ENCODE measurements around the gene BLOC1S2. TPM values are rescaled to one million over a fixed set of nuclear protein-coding genes. Genes with fewer than 3 reads are reported as not detected.

Gene BLOC1S2
- total RNA-seq, 1 experiment from 2014 or later, result 19.4 TPM

DNA sequence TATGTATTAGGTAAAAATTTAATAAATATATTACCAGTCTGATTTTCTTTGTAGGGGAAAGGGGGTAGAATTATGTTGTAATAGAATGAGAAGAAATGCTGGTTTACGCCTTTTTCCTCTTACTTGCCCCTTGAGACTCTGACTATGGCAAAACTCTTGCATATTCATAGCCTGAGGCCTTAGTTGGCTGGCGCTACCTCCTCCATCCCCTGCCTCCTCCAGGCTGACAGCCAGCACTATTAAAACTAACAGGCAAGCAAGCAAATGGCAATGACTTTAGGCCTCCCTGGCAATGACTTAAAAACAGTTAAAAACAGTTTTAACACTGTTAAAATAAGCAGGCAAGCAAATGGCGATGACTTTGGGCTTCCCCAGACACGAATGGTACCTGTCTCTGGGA, 29.1 kb upstream of the BLOC1S2 start:
- H3K27ac Mint-ChIP-seq (ENCODE audit: unreplicated experiment), result no peak overlapping the region

GRCh38 chr10:100311298-100311697, 24.8 kb upstream of the BLOC1S2 start:
- intact Hi-C loops (cut with micrococcal nuclease; ENCODE audit: unreplicated experiment), result no loop called here
- peaks cover 13% of the 10 kb centered on the region for H3K27me3 Mint-ChIP-seq (ENCODE audit: unreplicated experiment)
- no peak overlapping the region for H3K4me3 Mint-ChIP-seq (ENCODE audit: low read depth, unreplicated experiment)
- peaks cover 9% of the 10 kb centered on the region for H3K4me1 Mint-ChIP-seq (ENCODE audit: low read depth, unreplicated experiment)
- DNase-seq, result no peak
- no peaks in the 10 kb centered on the region for H3K9me3 Mint-ChIP-seq (ENCODE audit: low read depth, unreplicated experiment)
- BruUV-seq (replicated peaks), result no TSS peak
- CTCF ChIA-PET, result no interaction called here
- H3K36me3 Mint-ChIP-seq (ENCODE audit: insufficient read depth, unreplicated experiment), result no peaks in the 10 kb centered on the region
- TF ChIP-seq, protein P1, sequence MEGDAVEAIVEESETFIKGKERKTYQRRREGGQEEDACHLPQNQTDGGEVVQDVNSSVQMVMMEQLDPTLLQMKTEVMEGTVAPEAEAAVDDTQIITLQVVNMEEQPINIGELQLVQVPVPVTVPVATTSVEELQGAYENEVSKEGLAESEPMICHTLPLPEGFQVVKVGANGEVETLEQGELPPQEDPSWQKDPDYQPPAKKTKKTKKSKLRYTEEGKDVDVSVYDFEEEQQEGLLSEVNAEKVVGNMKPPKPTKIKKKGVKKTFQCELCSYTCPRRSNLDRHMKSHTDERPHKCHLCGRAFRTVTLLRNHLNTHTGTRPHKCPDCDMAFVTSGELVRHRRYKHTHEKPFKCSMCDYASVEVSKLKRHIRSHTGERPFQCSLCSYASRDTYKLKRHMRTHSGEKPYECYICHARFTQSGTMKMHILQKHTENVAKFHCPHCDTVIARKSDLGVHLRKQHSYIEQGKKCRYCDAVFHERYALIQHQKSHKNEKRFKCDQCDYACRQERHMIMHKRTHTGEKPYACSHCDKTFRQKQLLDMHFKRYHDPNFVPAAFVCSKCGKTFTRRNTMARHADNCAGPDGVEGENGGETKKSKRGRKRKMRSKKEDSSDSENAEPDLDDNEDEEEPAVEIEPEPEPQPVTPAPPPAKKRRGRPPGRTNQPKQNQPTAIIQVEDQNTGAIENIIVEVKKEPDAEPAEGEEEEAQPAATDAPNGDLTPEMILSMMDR (IDR thresholded peaks at IDR 0.05; ENCODE audit: unreplicated experiment), result no peak
- H3K27ac Mint-ChIP-seq (ENCODE audit: unreplicated experiment), result no peak overlapping the region

More for the DNA sequence above, 29.1 kb upstream of the BLOC1S2 start:
- H3K9me3 Mint-ChIP-seq (ENCODE audit: low read depth, unreplicated experiment), result no peaks in the 10 kb centered on the region
- H3K36me3 Mint-ChIP-seq (ENCODE audit: insufficient read depth, unreplicated experiment), result no peaks in the 10 kb centered on the region
- H3K4me3 Mint-ChIP-seq (ENCODE audit: low read depth, unreplicated experiment), result no peak overlapping the region
- BruUV-seq (replicated peaks), result no TSS peak
- CTCF ChIA-PET, result no interaction called here
- intact Hi-C loops (cut with micrococcal nuclease; ENCODE audit: unreplicated experiment), result no loop called here
- TF ChIP-seq, protein P1 (IDR thresholded peaks at IDR 0.05; ENCODE audit: unreplicated experiment), result no peak
- H3K4me1 Mint-ChIP-seq (ENCODE audit: low read depth, unreplicated experiment), result peaks cover 9% of the 10 kb centered on the region
- DNase-seq, result no peak
- peaks cover 42% of the 10 kb centered on the region for H3K27me3 Mint-ChIP-seq (ENCODE audit: unreplicated experiment)

GRCh38 chr10:100307684-100308083, 21.2 kb upstream of the BLOC1S2 start:
- no peak for DNase-seq
- Mint-ChIP-seq H3K36me3 (ENCODE audit: insufficient read depth, unreplicated experiment) (no peaks in the 10 kb centered on the region), H3K4me1 (ENCODE audit: low read depth, unreplicated experiment) (peaks cover 9% of the 10 kb centered on the region), H3K9me3 (ENCODE audit: low read depth, unreplicated experiment) (no peaks in the 10 kb centered on the region), H3K27me3 (ENCODE audit: unreplicated experiment) (no peaks in the 10 kb centered on the region), H3K4me3 (ENCODE audit: low read depth, unreplicated experiment) (no peak overlapping the region), H3K27ac (ENCODE audit: unreplicated experiment) (no peak overlapping the region)
- TF ChIP-seq, protein P1 (IDR thresholded peaks at IDR 0.05; ENCODE audit: unreplicated experiment), result no peak
- intact Hi-C loops (cut with micrococcal nuclease; ENCODE audit: unreplicated experiment), result loop anchor here (10.0 kb wide), 1 partner anchor 207 kb away; the partner anchor contains the start of gene SEC31B
- no TSS peak for BruUV-seq (replicated peaks)
- CTCF ChIA-PET, result interaction anchor here (0.7 kb wide), 1 partner anchor 25 kb away, joined by 4 read pairs; no protein-coding TSS in a partner anchor

DNA sequence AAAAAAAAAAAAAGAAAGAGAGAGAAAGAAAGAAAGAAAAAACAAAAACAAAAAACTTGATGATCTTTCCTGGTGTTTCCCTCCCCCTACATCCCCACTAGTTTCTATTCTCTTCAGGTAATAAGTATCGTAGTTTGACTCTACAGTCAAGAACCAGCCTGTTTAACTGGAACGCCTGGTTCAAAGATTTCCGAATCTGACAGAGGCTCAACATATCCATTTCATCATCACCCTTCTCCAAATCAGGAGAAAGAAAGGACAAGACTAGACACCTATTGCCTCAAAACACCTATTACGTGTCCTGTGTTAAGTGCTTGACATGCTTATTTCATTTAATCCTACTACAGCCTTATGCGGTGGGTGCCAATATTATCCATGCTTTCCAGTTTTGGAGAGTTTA, 20.4 kb upstream of the BLOC1S2 start:
- H3K4me3 Mint-ChIP-seq (ENCODE audit: low read depth, unreplicated experiment), result no peak overlapping the region
- BruUV-seq (replicated peaks), result no TSS peak
- CTCF ChIA-PET, result no interaction called here

More for the DNA sequence above, 20.4 kb upstream of the BLOC1S2 start:
- no peak for DNase-seq
- H3K36me3 Mint-ChIP-seq (ENCODE audit: insufficient read depth, unreplicated experiment), result no peaks in the 10 kb centered on the region
- TF ChIP-seq, protein P1 (IDR thresholded peaks at IDR 0.05; ENCODE audit: unreplicated experiment), result no peak
- peaks cover 9% of the 10 kb centered on the region for H3K4me1 Mint-ChIP-seq (ENCODE audit: low read depth, unreplicated experiment)
- no peaks in the 10 kb centered on the region for H3K9me3 Mint-ChIP-seq (ENCODE audit: low read depth, unreplicated experiment)
- no peak overlapping the region for H3K27ac Mint-ChIP-seq (ENCODE audit: unreplicated experiment)
- intact Hi-C loops (cut with micrococcal nuclease; ENCODE audit: unreplicated experiment), result loop anchor here (10.0 kb wide), 1 partner anchor 208 kb away; the partner anchor contains the start of gene SEC31B
- H3K27me3 Mint-ChIP-seq (ENCODE audit: unreplicated experiment), result no peaks in the 10 kb centered on the region

Data from Calu3 (cell line).